Measurements from ENCODE around the gene ASIC2. TPM values are rescaled to one million over a fixed set of nuclear protein-coding genes. Genes with fewer than 3 reads are reported as not detected.
"Not testable (repeated sequence)": the region's sequence is repeated elsewhere in the genome, so short reads cannot be mapped to it uniquely, and the experiment has no call there.

ASIC2 gene
- total RNA-seq, 2 experiments from 2014 or later: not detected

DNA sequence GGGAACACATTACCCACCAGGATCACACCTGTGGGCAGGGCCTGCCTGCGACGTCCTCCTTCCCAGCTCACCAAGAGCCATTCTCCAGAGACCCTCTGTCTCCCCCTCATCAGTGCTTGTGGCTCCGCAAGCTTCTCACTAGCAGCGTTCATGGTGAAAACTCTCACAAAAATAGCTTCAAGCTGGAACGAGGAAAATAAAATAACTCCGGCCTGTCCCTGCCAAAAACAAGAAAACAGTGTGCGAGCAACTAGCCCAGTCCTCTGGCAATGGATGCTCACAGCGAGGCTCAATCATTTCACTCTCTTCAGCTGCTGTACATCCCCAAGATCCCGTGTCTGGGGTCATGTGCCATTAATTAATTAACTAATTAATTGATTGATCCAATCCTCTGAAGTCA, 283.5 kb downstream of the ASIC2 start:
- Mint-ChIP-seq H3K4me3 (no peak overlapping the region), H3K4me1 (no peaks in the 10 kb centered on the region), H3K27me3 (no peaks in the 10 kb centered on the region), H3K9me3 (no peaks in the 10 kb centered on the region), H3K36me3 (ENCODE audit: low read depth) (no peaks in the 10 kb centered on the region), H3K27ac (no peak overlapping the region)
- no peak for DNase-seq
- ChIA-PET CTCF (interaction anchor here (1.1 to 1.9 kb wide), 2 partner anchors 11 to 26 kb away, joined by 4 to 5 read pairs; no protein-coding TSS in a partner anchor), POLR2A (no interaction called here)

DNA sequence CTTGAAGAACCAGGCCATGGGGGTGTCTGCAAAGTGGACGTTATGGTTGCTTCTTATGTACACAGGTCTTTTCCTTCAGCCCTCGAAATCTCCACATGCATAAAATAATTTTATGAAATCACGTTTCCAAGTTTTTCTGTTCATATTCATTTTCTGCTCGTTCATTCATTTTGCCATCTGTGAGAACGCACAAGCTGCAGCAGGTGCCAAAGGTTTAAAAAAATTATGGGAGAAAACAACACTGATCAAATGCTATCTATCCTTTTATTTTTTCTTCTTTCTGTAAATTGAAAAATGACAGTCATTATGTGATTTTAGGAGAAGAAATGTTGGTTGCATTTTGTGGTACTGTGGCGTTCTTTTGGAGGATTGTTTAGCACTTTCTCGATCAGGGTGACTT, 285.9 kb downstream of the ASIC2 start:
- DNase-seq: no peak
- Mint-ChIP-seq H3K36me3 (ENCODE audit: low read depth) (no peaks in the 10 kb centered on the region), H3K27ac (no peak overlapping the region), H3K4me3 (no peak overlapping the region), H3K4me1 (no peaks in the 10 kb centered on the region), H3K9me3 (no peaks in the 10 kb centered on the region), H3K27me3 (no peaks in the 10 kb centered on the region)
- CTCF ChIA-PET: no interaction called here
- POLR2A ChIA-PET: no interaction called here

DNA sequence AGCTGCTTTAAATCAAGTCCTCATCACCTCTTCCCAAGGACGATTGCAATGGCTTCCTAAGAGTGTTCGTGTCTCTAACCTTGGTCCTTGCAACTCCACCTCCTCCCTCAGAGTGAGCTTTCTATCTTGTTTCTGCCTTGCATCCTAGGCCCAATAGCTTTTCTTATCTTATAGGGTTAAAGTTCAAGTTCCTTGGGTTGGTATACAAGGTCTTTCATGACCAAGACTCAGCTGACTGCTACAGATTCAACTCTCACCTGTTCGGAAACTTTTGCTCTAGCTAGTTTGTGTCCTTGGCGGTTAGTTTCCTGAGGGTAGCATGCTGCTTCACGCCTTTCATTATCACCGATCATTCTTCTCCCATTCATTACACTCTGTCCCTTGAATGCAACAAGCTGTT, 290.8 kb downstream of the ASIC2 start:
- Mint-ChIP-seq H3K27ac (no peak overlapping the region), H3K36me3 (ENCODE audit: low read depth) (no peaks in the 10 kb centered on the region), H3K4me1 (peaks cover 4% of the 10 kb centered on the region), H3K9me3 (no peaks in the 10 kb centered on the region), H3K4me3 (no peak overlapping the region), H3K27me3 (peaks cover 22% of the 10 kb centered on the region)
- POLR2A ChIA-PET: no interaction called here
- DNase-seq: no peak
- CTCF ChIA-PET: no interaction called here

DNA sequence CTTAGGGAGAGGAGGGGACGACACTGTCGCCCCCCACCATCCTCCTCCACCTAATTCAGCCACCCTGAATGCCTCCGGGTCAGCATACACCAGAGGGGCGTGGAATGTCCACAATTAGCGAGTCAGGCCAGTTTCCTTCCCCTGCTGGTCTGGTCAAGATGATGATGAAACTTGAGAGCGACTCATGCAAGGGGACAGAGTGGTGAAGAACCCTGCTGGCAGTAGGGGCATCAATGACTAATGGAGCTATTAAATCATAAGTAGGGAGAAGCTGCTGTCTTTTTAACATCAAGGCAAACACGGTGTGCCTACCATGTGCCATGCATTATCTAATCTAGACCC, 294.2 kb downstream of the ASIC2 start:
- ChIA-PET POLR2A (no interaction called here), CTCF (interaction anchor here (1.1 kb wide), 1 partner anchor 45 kb away, joined by 3 read pairs; no protein-coding TSS in a partner anchor)
- H3K4me1 Mint-ChIP-seq: peaks cover 4% of the 10 kb centered on the region
- H3K27ac Mint-ChIP-seq: no peak overlapping the region
- H3K27me3 Mint-ChIP-seq: peaks cover 22% of the 10 kb centered on the region
- H3K4me3 Mint-ChIP-seq: no peak overlapping the region
- DNase-seq: no peak
- no peaks in the 10 kb centered on the region for H3K9me3 Mint-ChIP-seq
- no peaks in the 10 kb centered on the region for H3K36me3 Mint-ChIP-seq (ENCODE audit: low read depth)

DNA sequence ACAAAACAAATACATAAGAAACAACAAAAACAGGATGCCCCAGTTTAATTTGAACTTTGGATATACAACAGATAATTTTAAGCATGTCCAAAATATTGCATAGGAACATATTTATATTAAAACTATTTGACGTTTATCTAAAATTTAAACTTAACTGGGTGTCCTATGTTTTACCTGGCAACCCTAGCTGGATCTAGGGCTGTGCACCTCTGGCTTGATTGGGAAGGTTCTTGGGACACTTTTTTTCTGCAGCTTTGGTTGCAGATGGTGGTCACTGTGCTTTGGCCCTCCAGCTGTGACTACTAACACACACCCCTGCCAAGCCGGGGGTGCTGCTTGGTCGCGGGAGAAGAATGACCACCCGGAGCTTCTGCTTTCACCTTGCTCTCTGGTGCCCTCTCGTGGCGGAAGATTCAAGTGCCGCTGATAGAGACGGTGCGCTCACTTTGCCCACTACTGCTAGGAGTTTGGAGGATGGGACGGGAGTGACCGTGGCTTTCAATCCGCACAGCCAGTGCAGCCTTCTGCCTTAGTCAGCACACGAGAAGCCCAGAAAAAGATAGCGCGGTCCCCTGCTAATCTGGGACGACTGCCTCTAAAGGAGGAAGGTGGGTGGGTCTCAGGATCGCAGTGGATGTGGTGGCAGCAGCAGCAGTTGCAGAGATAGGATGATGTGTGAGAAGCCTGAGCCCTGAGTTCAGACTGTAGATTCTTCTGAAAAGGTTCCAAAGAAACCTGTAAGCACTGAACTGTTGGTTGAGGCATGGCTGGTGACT, 294.8 kb downstream of the ASIC2 start:
- Mint-ChIP-seq H3K4me3 (no peak overlapping the region), H3K9me3 (no peaks in the 10 kb centered on the region), H3K36me3 (ENCODE audit: low read depth) (no peaks in the 10 kb centered on the region), H3K27ac (no peak overlapping the region), H3K27me3 (peaks cover 22% of the 10 kb centered on the region), H3K4me1 (peaks cover 4% of the 10 kb centered on the region)
- CTCF ChIA-PET: interaction anchor here (0.6 to 1.1 kb wide), 4 partner anchors 20 to 236 kb away, joined by 3 read pairs; no protein-coding TSS in a partner anchor
- POLR2A ChIA-PET: no interaction called here
- peak; percentile 78 for DNase-seq

DNA sequence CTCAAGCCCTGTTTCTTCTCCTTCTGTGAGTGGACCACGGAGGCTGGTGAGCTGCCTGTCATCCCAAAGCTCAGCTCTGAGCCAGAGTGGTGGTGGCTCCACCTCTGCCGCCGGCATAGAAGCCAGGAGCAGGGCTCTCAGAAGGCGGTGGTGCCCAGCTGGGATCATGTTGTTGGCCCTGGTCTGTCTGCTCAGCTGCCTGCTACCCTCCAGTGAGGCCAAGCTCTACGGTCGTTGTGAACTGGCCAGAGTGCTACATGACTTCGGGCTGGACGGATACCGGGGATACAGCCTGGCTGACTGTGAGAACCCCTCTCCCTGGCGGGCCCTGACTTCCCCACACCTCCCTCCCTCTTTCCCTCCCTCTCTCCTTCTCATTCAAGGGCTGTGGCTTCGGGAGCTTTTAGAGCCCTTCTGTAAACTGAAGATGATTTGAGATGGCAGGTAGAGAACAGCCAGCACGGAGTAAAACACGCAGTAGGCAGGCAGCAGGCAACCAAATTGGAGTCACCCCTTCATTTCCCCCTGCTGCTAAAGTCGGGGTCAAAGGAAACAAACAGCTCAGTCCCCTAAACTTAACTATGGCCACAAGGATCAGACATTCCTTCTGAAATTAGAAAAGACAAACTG, 297.6 kb downstream of the ASIC2 start:
- POLR2A ChIA-PET: no interaction called here
- H3K4me3 Mint-ChIP-seq: no peak overlapping the region
- H3K36me3 Mint-ChIP-seq (ENCODE audit: low read depth): no peaks in the 10 kb centered on the region
- H3K9me3 Mint-ChIP-seq: no peaks in the 10 kb centered on the region
- no peak for DNase-seq
- no peak overlapping the region for H3K27ac Mint-ChIP-seq
- peaks cover 18% of the 10 kb centered on the region for H3K27me3 Mint-ChIP-seq
- H3K4me1 Mint-ChIP-seq: peaks cover 4% of the 10 kb centered on the region
- CTCF ChIA-PET: interaction anchor here (0.6 kb wide), 1 partner anchor 203 kb away, joined by 6 read pairs; no protein-coding TSS in a partner anchor

DNA sequence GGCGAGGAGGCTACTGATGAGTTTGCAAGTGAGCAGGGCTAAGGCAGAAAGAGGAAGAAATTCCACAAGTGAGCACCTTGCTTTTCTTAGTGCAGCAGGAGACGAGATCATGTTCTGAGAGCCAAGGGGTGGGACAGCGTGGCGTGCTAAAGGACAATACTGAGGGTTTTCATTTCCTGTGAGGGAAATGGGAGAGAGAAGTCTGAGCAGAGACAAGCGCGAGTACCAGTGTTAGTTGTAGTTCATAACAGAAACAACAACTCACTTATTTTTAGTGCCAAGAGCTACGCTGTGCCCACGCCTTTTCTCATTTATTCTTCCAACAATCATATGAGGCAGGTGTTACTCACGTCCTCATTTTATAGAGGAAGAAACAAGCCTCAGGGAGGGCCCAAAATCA, 299.1 kb downstream of the ASIC2 start:
- peaks cover 4% of the 10 kb centered on the region for H3K4me1 Mint-ChIP-seq
- ChIA-PET CTCF (interaction anchor here (1.0 kb wide), 1 partner anchor 117 kb away, joined by 3 read pairs; the partner anchor contains the start of gene MYO1D), POLR2A (no interaction called here)
- no peak overlapping the region for H3K4me3 Mint-ChIP-seq
- H3K36me3 Mint-ChIP-seq (ENCODE audit: low read depth): no peaks in the 10 kb centered on the region
- no peak overlapping the region for H3K27ac Mint-ChIP-seq
- no peak for DNase-seq
- H3K9me3 Mint-ChIP-seq: peaks cover 1% of the 10 kb centered on the region
- H3K27me3 Mint-ChIP-seq: peaks cover 11% of the 10 kb centered on the region

DNA sequence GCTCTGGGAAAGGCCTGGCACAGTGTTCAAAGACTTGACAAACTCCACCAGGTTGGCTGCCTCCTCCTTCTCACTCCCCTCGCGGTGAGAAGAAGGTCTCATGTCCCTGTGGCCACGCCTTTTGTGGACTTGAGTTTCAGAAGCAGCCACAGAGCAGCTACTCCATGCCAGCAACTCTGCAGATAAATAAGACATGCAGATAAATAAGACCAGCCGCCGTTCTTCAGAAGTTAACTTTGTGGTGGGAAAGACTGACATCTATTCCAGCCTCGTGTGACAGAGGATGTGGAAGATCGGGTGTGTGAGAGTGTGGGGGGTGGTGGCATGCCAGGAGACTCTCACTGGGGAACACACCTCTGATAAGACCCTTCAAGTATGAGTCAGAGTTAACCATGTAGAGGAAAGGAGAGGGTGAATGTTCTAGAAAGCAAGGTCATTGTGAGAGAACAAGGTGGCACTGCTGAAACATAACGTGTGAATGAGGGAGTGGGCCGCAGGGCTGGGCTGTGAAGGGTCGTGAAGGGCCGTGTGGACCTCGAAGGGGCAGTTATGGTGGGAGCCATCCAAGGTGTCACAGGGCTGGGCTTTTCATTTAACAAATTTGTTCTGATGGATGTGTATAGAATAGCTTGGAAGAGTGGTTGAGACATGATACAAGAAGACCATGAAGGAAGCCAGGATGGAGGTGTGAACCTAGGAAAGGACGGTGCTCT, 300.6 kb downstream of the ASIC2 start:
- CTCF ChIA-PET: interaction anchor here (0.6 to 0.7 kb wide), 2 partner anchors 106 to 1338 kb away, joined by 3 read pairs; no protein-coding TSS in a partner anchor
- no peaks in the 10 kb centered on the region for H3K36me3 Mint-ChIP-seq (ENCODE audit: low read depth)
- DNase-seq: no peak
- H3K27ac Mint-ChIP-seq: no peak overlapping the region
- POLR2A ChIA-PET: no interaction called here
- no peak overlapping the region for H3K4me3 Mint-ChIP-seq
- H3K4me1 Mint-ChIP-seq: no peaks in the 10 kb centered on the region
- peaks cover 10% of the 10 kb centered on the region for H3K9me3 Mint-ChIP-seq
- peaks cover 5% of the 10 kb centered on the region for H3K27me3 Mint-ChIP-seq

DNA sequence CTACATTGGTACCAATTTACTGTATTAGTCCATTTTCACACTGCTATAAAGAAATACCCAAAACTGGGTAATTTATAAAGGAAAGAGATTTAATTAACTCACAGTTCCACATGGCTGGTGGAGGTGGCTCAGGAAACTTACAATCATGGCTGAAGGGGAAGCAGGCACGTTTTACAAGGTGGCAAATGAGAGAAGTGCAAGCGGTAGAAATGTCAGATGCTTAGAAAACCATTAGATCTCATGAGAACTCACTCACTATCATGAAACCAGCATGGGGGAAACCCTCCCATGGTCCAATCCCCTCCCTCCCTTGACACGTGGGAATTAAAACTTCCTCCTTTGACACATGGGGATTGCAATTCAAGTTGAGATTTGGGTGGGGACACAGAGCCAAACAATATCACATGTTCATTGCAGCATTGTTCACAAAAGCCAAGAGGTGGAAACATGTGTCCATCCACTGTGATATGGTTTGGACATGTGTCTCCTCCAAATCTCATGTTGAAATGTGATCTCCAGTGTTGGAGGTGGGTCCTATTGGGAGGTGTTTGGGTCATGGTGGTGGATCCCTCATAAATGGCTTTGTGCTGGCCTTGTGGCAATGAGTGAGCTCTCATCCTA, 304.5 kb downstream of the ASIC2 start:
- POLR2A ChIA-PET: no interaction called here
- H3K27ac Mint-ChIP-seq: no peak overlapping the region
- DNase-seq: no peak
- CTCF ChIA-PET: interaction anchor here (1.0 kb wide), 1 partner anchor 52 kb away, joined by 3 read pairs; no protein-coding TSS in a partner anchor
- no peaks in the 10 kb centered on the region for H3K36me3 Mint-ChIP-seq (ENCODE audit: low read depth)
- no peak overlapping the region for H3K4me3 Mint-ChIP-seq
- peaks cover 10% of the 10 kb centered on the region for H3K9me3 Mint-ChIP-seq
- H3K4me1 Mint-ChIP-seq: no peaks in the 10 kb centered on the region
- peaks cover 8% of the 10 kb centered on the region for H3K27me3 Mint-ChIP-seq

DNA sequence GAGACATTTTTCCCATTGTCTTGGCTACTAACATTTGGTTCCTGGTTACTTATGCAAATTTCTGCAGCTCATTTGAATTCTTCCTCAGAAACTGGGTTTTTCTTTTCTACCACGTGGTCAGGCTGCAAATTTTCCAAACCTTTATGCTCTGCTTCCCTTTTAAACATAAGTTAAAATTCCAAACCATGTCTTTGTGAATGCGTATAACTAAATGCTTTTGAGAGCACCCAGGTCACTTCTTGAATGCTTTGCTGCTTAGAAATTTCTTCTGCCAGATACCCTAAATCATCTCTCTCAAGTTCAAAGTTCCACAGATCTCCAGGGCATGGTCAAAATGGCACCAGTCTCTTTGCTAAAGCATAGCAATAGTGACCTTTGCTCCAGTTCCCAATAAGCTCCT, 305.2 kb downstream of the ASIC2 start:
- CTCF ChIA-PET: interaction anchor here (1.0 kb wide), 1 partner anchor 51 kb away, joined by 3 read pairs; no protein-coding TSS in a partner anchor
- H3K4me1 Mint-ChIP-seq; H3K27me3 Mint-ChIP-seq; DNase-seq; H3K36me3 Mint-ChIP-seq (ENCODE audit: low read depth); H3K27ac Mint-ChIP-seq; H3K9me3 Mint-ChIP-seq; POLR2A ChIA-PET; H3K4me3 Mint-ChIP-seq: not testable (repeated sequence)

DNA sequence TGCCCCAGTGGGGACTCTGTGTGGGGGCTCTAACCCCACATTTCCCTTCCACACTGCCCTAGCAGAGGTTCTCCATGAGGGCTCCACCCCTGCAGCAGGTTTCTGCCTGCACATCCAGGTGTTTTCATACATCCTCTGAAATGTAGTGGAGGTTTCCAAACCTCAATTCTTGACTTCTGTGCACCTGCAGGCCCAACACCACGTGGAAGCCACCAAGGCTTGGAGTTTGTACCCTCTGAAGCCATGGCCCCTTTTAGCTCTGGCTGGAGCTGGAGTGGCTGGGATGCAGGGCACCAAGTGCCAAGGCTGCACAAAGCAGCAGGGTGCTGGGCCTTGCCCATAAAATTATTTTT, 305.7 kb downstream of the ASIC2 start:
- POLR2A ChIA-PET; H3K4me1 Mint-ChIP-seq; H3K27me3 Mint-ChIP-seq; H3K27ac Mint-ChIP-seq; H3K9me3 Mint-ChIP-seq; H3K36me3 Mint-ChIP-seq (ENCODE audit: low read depth); H3K4me3 Mint-ChIP-seq; DNase-seq: not testable (repeated sequence)
- CTCF ChIA-PET: interaction anchor here (1.0 kb wide), 1 partner anchor 51 kb away, joined by 3 read pairs; no protein-coding TSS in a partner anchor

DNA sequence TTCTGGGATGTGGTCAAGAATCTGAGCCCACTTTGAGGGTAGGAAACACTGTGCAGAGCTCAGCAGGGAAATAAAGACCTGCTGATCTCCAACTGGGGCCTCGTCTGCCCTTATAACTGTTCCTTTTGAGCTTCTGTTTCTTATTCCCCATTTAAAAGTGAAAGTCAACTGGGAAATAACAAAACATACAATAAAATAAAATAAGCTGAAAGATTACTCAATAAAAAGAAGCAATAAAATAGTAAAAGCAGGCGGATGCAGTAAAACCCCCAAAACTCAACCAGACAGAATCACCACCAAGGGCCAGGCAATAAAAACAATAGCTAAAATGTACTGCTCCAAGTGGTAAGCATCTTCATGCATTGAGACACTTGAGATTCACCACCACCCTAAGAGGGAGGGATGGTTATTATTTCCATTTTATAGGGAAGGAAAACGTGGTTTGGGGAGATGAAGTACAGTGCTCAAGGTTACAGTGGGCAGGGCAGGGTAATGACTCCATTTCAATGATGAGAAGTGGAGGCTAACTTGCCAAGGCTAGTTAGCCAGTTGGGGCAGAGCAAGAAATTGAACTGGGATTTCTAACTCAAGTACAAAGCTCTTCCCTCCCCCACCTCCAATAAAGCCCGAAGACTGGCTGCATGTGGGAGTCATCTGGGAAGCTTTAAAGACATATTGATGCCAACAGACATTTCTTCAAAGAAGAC, 307.9 kb downstream of the ASIC2 start:
- no peak for DNase-seq
- H3K36me3 Mint-ChIP-seq (ENCODE audit: low read depth): no peaks in the 10 kb centered on the region
- peaks cover 8% of the 10 kb centered on the region for H3K27me3 Mint-ChIP-seq
- H3K27ac Mint-ChIP-seq: no peak overlapping the region
- POLR2A ChIA-PET: no interaction called here
- no peaks in the 10 kb centered on the region for H3K4me1 Mint-ChIP-seq
- no peak overlapping the region for H3K4me3 Mint-ChIP-seq
- CTCF ChIA-PET: no interaction called here
- peaks cover 18% of the 10 kb centered on the region for H3K9me3 Mint-ChIP-seq
